Vagina (tissue), 2 donors: ENCODE data around the gene BTBD6.

Experiments
- CTCF ChIP-seq, 3 experiments: fragments of 450-650 bp in 2 of 3; fragments of 200-600 bp in 1 of 3; sonication (generic) in 1 of 3; IDR thresholded peaks; one replicate each; pipeline ENCODE4 v1.5.1; 2017 to 2019; ENCODE audit warnings: antibody characterized with exemption in 3 of 3, mild to moderate bottlenecking in 2 of 3, moderate library complexity in 2 of 3
- POLR2A ChIP-seq, 2 donors: fragments of 450-650 bp; IDR thresholded peaks; one replicate each; pipeline ENCODE4 v1.6.1; 2017; ENCODE audit warnings: antibody characterized with exemption in 2 of 2, mild to moderate bottlenecking in 2 of 2, moderate library complexity in 2 of 2
- POLR2AphosphoS5 ChIP-seq, 2 donors: sonication (generic); formaldehyde crosslinking; IDR thresholded peaks; one replicate each; pipeline ENCODE4 v1.9.0; 2017; ENCODE audit warnings: antibody characterized with exemption in 2 of 2, mild to moderate bottlenecking in 2 of 2, low read depth in 1 of 2; ENCODE audit not compliant: insufficient read depth in 1 of 2

- TF ChIP-seq CTCF (IDR thresholded peaks at IDR 0.05) (no peak), POLR2A (IDR thresholded peaks at IDR 0.05) (no peak), POLR2AphosphoS5 (IDR thresholded peaks at IDR 0.05; ENCODE audit: insufficient read depth in 1 of 2, low read depth in 1 of 2) (no peak)
Measured at GRCh38 chr14:105271224-105271890, 23.0 kb downstream of the BTBD6 start.
